Calu3 (cell line): ENCODE data around the gene RTEL1. TPM values are rescaled to one million over a fixed set of nuclear protein-coding genes. Genes with fewer than 3 reads are reported as not detected.

ENCODE experiments used
- BruUV-seq: library from RNA; stranded (reverse); fragments of 400-500 nt; replicated peaks from 2 replicates; lab custom pipeline; 2021; lab: Mats Ljungman, UMichigan
- CTCF ChIA-PET: fragments of 300-600 bp; sonication (Branson Sonifier 250); formaldehyde crosslinking; loops from one replicate; lab custom pipeline; 2022; ENCODE audit warnings: antibody characterized with exemption; lab: Charles Lee
- DNase-seq: peaks from one replicate; pipeline ENCODE4 v3.0.0; 2022
- H3K27ac Mint-ChIP-seq: one replicate; pipeline ENCODE4 v1.8.0; 2022; ENCODE audit warnings: mixed read lengths; ENCODE audit not compliant: unreplicated experiment
- H3K27me3 Mint-ChIP-seq: one replicate; pipeline ENCODE4 v1.8.0; 2022; ENCODE audit warnings: mixed read lengths; ENCODE audit not compliant: unreplicated experiment
- H3K36me3 Mint-ChIP-seq: one replicate; pipeline ENCODE4 v1.8.0; 2022; ENCODE audit warnings: mild to moderate bottlenecking, moderate library complexity, mixed read lengths; ENCODE audit not compliant: insufficient read depth, unreplicated experiment
- H3K4me1 Mint-ChIP-seq: one replicate; pipeline ENCODE4 v1.8.0; 2022; ENCODE audit warnings: mild to moderate bottlenecking, low read depth, mixed read lengths; ENCODE audit not compliant: unreplicated experiment
- H3K4me3 Mint-ChIP-seq: one replicate; pipeline ENCODE4 v1.8.0; 2022; ENCODE audit warnings: mild to moderate bottlenecking, low read depth, moderate library complexity, mixed read lengths; ENCODE audit not compliant: unreplicated experiment
- H3K9me3 Mint-ChIP-seq: one replicate; pipeline ENCODE4 v1.8.0; 2022; ENCODE audit warnings: low read depth, mixed read lengths; ENCODE audit not compliant: unreplicated experiment
- CTCF ChIP-seq: fragments of 200-600 bp; IDR thresholded peaks from one replicate; pipeline ENCODE4 v1.8.0; 2022; ENCODE audit warnings: antibody characterized with exemption; ENCODE audit not compliant: unreplicated experiment
- intact Hi-C: fragments of 100-400 bp; cut with micrococcal nuclease; formaldehyde crosslinking; loops from one replicate; pipeline ENCODE4 v1.10.0; 2022; ENCODE audit not compliant: unreplicated experiment
- total RNA-seq: library from RNA; stranded (reverse); gene quantifications from 2 replicates; pipeline ENCODE4 v1.2.3, GENCODE V29; 2022

The RTEL1 gene
- total RNA-seq, 1 experiment from 2014 or later, result 39.1 TPM

GRCh38 chr20:63705232-63706026 lies 47.3 kb downstream of the RTEL1 start:
- H3K27ac Mint-ChIP-seq, result no peak overlapping the region
- BruUV-seq, result no TSS peak
- CTCF ChIA-PET, result no interaction called here
- peaks cover 90% of the 10 kb centered on the region for H3K36me3 Mint-ChIP-seq
- no peak for DNase-seq
- TF ChIP-seq CTCF, result no peak
- intact Hi-C loops, result no loop called here
- no peaks in the 10 kb centered on the region for H3K9me3 Mint-ChIP-seq
- H3K4me3 Mint-ChIP-seq, result peak overlapping the region; percentile 97
- no peaks in the 10 kb centered on the region for H3K27me3 Mint-ChIP-seq
- peaks cover 35% of the 10 kb centered on the region for H3K4me1 Mint-ChIP-seq

GRCh38 chr20:63706027-63706695 lies 48.0 kb downstream of the RTEL1 start:
- BruUV-seq, result TSS peak; percentile 60
- H3K4me1 Mint-ChIP-seq, result peaks cover 42% of the 10 kb centered on the region
- CTCF ChIA-PET, result interaction anchor here (2.0 to 3.1 kb wide), 2 partner anchors 157 to 168 kb away, joined by 10 to 18 read pairs; partner anchors contain the start of gene PTK6

GRCh38 chr20:63706852-63707557 lies 48.9 kb downstream of the RTEL1 start:
- no TSS peak for BruUV-seq
- Mint-ChIP-seq H3K27me3 (no peaks in the 10 kb centered on the region), H3K27ac (peak overlapping the region; percentile 85), H3K9me3 (peaks cover 2% of the 10 kb centered on the region), H3K36me3 (peaks cover 92% of the 10 kb centered on the region), H3K4me1 (peaks cover 42% of the 10 kb centered on the region), H3K4me3 (peak overlapping the region; percentile 97)
- intact Hi-C loops, result no loop called here
- peak; percentile 75 for DNase-seq
- CTCF ChIA-PET, result interaction anchor here (0.6 to 3.1 kb wide), 9 partner anchors 8 to 1518 kb away, joined by 3 to 18 read pairs (median 6); partner anchors contain the start of genes PTK6 and RTEL1
- peak; percentile 29 for TF ChIP-seq CTCF

More at GRCh38 chr20:63706027-63706695, 48.0 kb downstream of the RTEL1 start:
- no peak for DNase-seq
- H3K27ac Mint-ChIP-seq, result peak overlapping the region; percentile 85
- H3K27me3 Mint-ChIP-seq, result no peaks in the 10 kb centered on the region
- H3K36me3 Mint-ChIP-seq, result peaks cover 90% of the 10 kb centered on the region
- H3K9me3 Mint-ChIP-seq, result no peaks in the 10 kb centered on the region
- peak overlapping the region; percentile 97 for H3K4me3 Mint-ChIP-seq
- no peak for TF ChIP-seq CTCF
- intact Hi-C loops, result no loop called here

GRCh38 chr20:63707558-63708300 lies 49.6 kb downstream of the RTEL1 start, which contains the start of the genes ARFRP1 and ZGPAT:
ARFRP1 (minus strand) TSS chr20:63707976; CDS start chr20:63707091, 885 bp downstream.
ZGPAT (plus strand) TSS chr20:63708039; CDS start chr20:63708581, 542 bp downstream.
- DNase-seq, result peak; percentile 96
- Mint-ChIP-seq H3K4me3 (peak within 1 kb of the TSS; percentile 97), H3K9me3 (peaks cover 7% of the 10 kb centered on the region), H3K27ac (peak within 1 kb of the TSS; percentile 85), H3K27me3 (no peaks in the 10 kb centered on the region), H3K36me3 (peaks cover 92% of the 10 kb centered on the region), H3K4me1 (peaks cover 42% of the 10 kb centered on the region)
- intact Hi-C loops, result no loop called here
- TF ChIP-seq CTCF, result no peak
- BruUV-seq, result no TSS peak
- CTCF ChIA-PET, result interaction anchor here (0.6 to 3.1 kb wide), 14 partner anchors 9 to 413 kb away, joined by 3 to 18 read pairs (median 6); partner anchors contain the start of genes PRPF6, PTK6 and RTEL1
